Activated CD4-positive, alpha-beta T cell treated with anti-CD3 and anti-CD28 coated beads for 48 hours (primary cell): ENCODE measurements around the gene ARID3A.
A peak's percentile ranks its signal among the peaks of the same experiment; 100 is the strongest.

ENCODE experiments used
- DNase-seq: peaks from one replicate; pipeline ENCODE4 v3.0.0-alpha.2; 2020

The ARID3A gene

DNA sequence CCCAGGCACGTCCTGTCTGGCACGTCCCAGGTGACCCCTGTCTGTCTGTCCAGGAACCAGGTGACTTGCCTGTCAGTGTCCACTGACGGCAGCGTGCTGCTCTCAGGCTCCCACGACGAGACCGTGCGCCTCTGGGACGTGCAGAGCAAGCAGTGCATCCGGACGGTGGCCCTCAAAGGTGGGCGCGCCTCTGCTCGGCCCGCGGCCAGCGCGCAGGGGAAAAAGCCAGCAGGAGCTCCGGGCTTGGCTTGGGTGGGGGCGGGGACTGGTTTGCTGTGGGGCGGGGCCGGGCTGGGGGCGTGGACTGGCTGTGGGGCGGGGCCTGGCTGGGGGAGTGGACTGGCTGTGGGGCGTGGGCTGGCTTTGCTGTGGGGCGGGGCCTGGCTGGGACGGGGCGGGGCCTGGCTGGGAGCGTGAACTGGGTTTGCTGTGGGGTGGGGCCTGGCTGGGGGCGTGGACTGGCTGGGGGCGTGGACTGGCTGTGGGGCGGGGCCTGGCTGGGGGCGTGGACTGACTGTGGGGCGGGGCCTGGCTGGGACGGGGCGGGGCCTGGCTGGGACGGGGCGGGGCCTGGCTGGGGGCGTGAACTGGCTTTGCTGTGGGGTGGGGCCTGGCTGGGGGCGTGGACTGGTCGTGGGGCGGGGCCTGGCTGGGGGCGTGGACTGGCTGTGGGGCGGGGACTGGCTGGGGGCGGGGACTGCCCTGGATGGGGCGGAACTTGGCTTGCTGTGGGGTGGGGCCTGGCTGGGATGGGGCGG is 65.5 kb downstream of the ARID3A start:
- peak; percentile 89 for DNase-seq

GRCh38 chr19:991932-992669 is 66.3 kb downstream of the ARID3A start:
- no peak for DNase-seq

DNA sequence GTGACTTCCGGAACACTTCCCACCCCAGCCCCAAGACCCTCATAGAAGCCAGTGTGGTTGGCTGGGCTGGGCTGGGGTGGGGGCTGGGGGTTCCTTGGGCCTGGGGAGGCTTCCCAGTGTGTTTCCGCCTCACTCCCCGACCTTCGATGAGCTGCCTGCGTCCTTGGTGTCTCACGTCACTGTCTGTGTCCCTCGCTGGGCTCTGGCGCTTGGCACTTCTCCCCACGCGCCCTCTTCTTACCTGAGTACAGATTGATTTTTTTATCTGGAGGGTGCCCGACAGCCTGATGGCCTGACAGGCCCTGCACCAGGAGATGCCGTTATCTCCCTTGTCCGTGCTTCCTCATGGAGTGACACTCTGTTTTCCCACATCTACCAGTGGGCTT is 66.8 kb downstream of the ARID3A start:
- DNase-seq = no peak

DNA sequence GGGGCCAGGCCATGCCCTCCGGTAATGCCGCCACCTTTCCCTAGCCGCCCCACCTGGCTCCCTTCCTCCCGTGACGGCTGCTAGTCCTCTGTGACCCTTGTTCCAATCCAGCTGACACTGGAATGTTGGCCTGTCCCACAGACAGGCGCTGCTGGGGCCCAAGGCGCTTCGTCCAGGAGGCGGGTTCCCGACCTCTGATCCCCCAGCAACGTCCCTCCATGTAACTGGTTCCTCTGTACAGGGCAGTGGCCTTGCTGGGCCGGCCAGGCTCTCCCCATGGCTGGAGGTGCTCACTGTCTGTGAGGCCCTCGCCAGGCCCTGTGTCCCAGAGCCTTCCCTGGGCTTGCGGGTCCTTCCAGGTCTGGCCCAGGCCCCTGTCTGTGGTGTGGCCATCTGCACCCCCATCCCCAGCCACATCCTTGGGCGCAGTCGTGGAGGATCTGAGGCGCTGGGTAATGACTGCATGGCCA is 67.6 kb downstream of the ARID3A start:
- no peak for DNase-seq

GRCh38 chr19:993831-994393 is 68.1 kb downstream of the ARID3A start:
- DNase-seq = no peak

DNA sequence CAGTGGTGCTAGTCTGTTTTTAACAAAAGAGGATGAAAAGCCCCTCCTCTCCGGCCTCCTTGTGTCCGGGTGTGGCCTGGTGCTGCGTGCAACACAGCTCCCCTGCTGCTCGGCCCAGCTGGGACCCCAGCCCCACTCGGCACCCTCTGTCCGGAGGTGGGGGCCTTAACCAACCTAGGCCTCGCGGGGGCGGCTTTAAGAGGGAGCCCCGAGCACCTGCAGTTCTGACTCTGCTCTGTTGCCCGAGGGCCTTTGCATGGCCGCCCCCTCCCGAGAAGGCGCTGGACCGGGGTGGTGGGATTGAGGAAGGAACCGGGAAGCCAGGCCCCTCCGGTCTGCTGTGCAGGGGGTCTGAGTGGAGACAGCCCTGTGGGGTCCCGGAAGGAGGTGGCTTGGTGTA is 68.7 kb downstream of the ARID3A start:
- DNase-seq = no peak

DNA sequence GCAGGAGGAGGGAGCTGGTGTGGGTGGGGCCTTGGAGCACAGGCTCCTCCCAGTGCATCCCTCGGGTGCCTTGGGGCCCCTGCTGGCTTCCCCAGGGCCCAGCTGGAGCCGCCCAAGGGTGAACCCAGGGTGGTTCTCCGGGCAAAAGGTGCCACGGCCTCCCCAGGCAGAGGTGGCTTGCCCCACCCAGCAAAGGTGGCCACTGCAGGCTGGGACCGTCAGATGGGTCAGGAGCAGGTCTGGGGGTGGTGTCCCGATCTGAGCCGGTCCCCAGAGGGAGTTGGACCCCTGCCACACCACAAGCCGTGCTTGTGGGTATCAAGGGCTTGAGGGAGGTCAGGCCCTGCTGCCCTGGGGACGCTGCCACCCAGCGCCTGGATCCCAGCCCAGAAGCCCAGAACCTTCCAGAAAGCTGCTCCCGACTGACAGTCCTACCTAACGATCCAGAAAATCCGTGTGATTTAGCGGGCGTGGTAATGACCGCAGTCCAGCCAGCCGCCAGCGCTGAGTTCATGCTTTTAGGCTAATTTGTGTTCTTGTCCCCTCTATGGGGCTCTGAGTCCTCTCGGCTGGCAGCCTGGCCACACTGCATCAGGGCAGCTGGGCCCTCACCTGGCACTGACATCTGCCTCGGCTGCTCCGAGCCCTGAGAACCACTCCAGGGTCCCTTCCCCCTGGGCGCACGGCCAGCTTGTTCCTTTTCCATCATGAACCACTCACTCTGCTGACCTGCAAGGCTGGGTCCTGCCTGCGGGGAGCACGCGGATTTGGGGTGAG is 69.4 kb downstream of the ARID3A start:
- DNase-seq = no peak

DNA sequence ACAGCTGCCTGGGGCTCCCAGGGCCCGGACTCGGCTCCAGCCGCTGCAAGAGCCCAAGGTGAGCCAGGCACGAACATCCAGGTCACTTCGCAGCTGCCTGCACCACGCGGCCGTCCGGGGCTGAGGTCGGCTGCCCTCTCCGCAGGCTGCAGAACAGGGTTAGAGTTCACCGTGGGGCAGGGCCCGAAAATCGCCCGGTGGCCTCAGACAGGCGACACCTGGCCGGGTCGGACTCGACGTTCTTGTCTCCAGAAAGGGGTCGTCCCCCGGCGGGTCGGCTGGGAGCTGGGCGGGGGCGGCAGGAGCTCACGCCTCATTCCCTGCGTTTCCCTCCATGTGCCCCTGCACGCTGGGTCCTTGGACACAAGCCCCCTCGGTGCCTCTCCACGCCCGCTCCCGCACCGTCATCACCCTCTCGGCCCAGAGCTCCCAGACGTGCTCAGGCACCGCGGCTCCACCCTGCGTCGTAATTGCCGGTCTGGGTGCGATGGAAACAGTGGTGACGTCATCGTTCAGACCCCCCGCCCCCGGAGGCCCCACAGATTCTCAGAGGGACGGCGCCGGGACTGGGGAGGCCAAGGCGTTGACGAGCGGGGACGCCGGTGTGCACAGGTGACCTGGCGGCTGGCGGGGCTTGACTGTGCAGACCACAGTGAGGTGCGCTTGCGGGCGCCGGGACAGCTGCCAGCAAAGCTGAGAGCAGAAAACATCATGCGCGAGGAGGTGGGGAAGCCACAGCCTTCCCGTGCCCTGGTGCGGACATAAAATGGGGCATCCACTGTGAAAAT is 70.4 kb downstream of the ARID3A start:
- peak; percentile 73 for DNase-seq

- DNase-seq = no peak
These were observed 72.2 kb downstream of the ARID3A start for GRCh38 chr19:998064-998463.

DNA sequence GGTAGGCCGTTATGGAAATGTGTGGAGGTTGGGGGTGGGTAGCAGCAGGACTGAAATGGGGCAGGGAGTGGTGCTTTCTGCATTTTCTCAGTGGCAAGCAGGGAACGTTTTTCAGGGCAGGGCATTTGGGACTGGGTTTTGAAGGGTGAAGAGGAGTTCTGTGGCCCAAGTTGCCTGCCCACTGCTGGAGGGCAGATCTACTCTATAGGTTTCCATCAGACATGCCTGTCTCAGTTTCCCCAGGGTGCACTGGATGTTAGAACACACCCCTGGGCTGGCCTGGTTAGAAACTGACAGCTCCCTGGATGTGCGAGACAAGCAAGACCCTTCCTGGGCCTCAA is 73.5 kb downstream of the ARID3A start:
- DNase-seq = no peak

DNA sequence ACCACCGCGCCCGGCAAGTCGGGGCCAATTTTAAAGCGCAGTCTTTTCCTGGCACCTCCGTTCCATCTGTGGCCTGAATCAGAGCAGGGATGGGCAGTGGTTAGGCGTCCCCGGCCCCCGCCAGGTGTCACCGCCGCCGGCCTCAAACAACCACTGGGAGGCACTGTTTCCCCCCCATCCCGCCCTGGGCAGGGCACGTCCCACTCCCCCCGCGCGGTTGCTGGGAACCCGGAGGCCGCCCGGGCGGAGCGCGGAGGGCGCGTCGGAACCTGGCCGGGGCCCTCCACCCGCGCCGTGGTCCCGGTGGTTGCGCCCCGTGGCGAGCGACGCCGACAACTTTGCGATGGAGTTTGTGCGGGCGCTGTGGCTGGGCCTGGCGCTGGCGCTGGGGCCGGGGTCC is 74.3 kb downstream of the ARID3A start, which contains the start of gene GRIN3B:
Gene GRIN3B, plus strand, starts transcription at position 325 of the 400 bp plus-strand sequence. Its CDS starts 19 bp downstream, at position 344.
- DNase-seq = peak; percentile 83

GRCh38 chr19:1000591-1001537 is 75.0 kb downstream of the ARID3A start:
- DNase-seq = no peak

DNA sequence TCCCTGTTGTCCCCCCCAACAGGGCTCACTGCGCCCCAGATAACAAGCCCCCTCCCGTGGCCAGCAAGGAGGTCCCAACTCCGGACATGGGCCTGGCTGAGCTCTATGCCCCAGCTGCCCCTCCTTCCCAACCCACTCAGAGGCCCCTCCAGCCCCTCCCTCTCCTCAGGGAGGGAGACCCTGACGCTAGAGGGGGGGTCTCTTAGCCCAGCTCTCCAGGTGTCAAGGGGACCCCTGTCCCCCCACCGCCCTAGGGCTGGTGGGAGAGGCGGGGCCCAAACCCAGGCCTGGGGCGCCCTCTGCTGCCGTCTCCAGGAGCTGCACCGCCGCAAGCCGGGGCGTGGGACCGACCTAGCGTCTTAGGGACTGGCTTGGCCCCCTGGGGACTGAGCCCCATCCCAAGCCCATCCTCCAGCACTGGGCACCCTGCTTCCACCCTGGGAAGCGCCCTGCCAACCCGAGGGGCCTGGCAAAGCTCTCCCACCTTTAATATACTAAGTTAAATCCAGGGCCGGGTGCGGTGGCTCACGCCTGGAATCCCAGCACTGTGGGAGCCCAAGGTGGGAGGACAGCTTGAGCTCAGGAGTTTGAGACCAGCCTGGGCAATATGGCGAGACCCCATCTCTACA is 75.8 kb downstream of the ARID3A start:
- DNase-seq = peak; percentile 81

- DNase-seq = no peak
These were observed 76.8 kb downstream of the ARID3A start for GRCh38 chr19:1002600-1002999.

DNA sequence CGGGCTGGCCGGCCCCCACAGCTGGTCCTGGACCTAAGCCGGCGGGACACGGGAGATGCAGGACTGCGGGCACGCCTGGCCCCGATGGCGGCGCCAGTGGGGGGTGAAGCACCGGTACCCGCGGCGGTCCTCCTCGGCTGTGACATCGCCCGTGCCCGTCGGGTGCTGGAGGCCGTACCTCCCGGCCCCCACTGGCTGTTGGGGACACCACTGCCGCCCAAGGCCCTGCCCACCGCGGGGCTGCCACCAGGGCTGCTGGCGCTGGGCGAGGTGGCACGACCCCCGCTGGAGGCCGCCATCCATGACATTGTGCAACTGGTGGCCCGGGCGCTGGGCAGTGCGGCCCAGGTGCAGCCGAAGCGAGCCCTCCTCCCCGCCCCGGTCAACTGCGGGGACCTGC is 77.4 kb downstream of the ARID3A start:
- DNase-seq = no peak

GRCh38 chr19:1004204-1004802 is 78.5 kb downstream of the ARID3A start:
- no peak for DNase-seq

- DNase-seq = no peak
These were observed 79.2 kb downstream of the ARID3A start for GRCh38 chr19:1004803-1005664.

DNA sequence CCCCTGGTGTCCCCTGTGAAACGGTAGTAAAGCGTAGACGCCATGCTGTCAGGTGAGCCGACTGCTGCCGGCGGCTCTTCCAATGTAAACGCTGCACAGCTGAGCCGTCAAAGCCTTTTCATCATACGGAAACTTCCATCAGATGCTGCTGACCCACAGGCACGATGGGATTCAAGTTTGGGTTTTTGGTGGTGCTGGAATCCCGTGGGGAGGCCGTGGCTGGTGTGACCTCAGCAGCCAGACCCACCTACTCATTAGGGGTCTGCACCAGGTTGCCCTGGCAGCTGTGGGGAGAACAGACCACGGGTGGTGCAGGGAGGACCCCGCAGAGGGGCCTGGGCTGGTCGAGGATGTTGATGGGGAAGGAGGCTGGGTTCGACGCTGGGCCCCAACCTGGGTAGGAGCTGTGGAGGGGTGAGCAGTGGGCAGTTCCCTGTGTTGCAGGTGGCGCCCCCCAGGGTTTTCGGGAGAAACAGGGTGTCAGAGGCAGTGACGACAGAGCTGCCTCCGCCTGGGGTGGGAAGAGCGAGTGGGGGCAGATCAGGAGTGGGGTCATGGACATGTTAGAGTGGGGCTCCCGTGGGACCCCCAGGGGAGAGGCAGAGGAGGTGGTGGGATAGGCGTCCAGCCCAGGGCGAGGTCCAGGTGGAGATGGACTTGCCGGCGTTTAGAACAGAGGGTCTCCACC is 81.0 kb downstream of the ARID3A start:
- no peak for DNase-seq
